Nephron (organoid): ENCODE measurements around the gene SLBP.

Experiments used
- H3K27ac Mint-ChIP-seq, 3 experiments: 2 replicates each; pipeline ENCODE4 v1.8.0; 2020; ENCODE audit warnings: mixed read lengths in 3 of 3, mild to moderate bottlenecking in 2 of 3, moderate library complexity in 1 of 3
- H3K27me3 Mint-ChIP-seq: 2 replicates; pipeline ENCODE4 v1.8.0; 2021; ENCODE audit warnings: low read depth, mild to moderate bottlenecking, moderate library complexity, mixed read lengths
- H3K36me3 Mint-ChIP-seq: 2 replicates; pipeline ENCODE4 v1.8.0; 2020; ENCODE audit warnings: low read depth, mixed read lengths
- H3K4me1 Mint-ChIP-seq: 2 replicates; pipeline ENCODE4 v1.8.0; 2020; ENCODE audit warnings: mixed read lengths
- H3K4me3 Mint-ChIP-seq, 3 experiments: 2 replicates each; pipeline ENCODE4 v1.8.0; 2020; ENCODE audit warnings: mild to moderate bottlenecking in 3 of 3, mixed read lengths in 3 of 3, moderate library complexity in 2 of 3
- H3K9me3 Mint-ChIP-seq: 2 replicates; pipeline ENCODE4 v1.8.0; 2020; ENCODE audit warnings: mixed read lengths
- TF ChIP-seq, protein P1 (sequence below), 3 experiments: fragments of 200-600 bp; sonication (generic); IDR thresholded peaks; one replicate each; pipeline ENCODE4 v1.5.0; 2021; ENCODE audit warnings: antibody characterized with exemption in 3 of 3; ENCODE audit not compliant: unreplicated experiment in 3 of 3

The SLBP gene

GRCh38 chr4:1751155-1751918 is 39.2 kb upstream of the SLBP start:
- no peak overlapping the region for H3K4me3 Mint-ChIP-seq

GRCh38 chr4:1750381-1751154 is 38.4 kb upstream of the SLBP start:
- no peaks in the 10 kb centered on the region for H3K9me3 Mint-ChIP-seq
- no peaks in the 10 kb centered on the region for H3K27me3 Mint-ChIP-seq
- H3K4me3 Mint-ChIP-seq, result no peak overlapping the region
- H3K4me1 Mint-ChIP-seq, result no peaks in the 10 kb centered on the region
- TF ChIP-seq, protein P1, sequence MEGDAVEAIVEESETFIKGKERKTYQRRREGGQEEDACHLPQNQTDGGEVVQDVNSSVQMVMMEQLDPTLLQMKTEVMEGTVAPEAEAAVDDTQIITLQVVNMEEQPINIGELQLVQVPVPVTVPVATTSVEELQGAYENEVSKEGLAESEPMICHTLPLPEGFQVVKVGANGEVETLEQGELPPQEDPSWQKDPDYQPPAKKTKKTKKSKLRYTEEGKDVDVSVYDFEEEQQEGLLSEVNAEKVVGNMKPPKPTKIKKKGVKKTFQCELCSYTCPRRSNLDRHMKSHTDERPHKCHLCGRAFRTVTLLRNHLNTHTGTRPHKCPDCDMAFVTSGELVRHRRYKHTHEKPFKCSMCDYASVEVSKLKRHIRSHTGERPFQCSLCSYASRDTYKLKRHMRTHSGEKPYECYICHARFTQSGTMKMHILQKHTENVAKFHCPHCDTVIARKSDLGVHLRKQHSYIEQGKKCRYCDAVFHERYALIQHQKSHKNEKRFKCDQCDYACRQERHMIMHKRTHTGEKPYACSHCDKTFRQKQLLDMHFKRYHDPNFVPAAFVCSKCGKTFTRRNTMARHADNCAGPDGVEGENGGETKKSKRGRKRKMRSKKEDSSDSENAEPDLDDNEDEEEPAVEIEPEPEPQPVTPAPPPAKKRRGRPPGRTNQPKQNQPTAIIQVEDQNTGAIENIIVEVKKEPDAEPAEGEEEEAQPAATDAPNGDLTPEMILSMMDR (IDR thresholded peaks at IDR 0.05; ENCODE audit: unreplicated experiment in 3 of 3), result no peak
- no peak overlapping the region for H3K27ac Mint-ChIP-seq
- H3K36me3 Mint-ChIP-seq, result no peaks in the 10 kb centered on the region

More at GRCh38 chr4:1751155-1751918, 39.2 kb upstream of the SLBP start:
- no peaks in the 10 kb centered on the region for H3K9me3 Mint-ChIP-seq
- no peaks in the 10 kb centered on the region for H3K36me3 Mint-ChIP-seq
- no peaks in the 10 kb centered on the region for H3K27me3 Mint-ChIP-seq
- TF ChIP-seq, protein P1 (IDR thresholded peaks at IDR 0.05; ENCODE audit: unreplicated experiment in 3 of 3), result no peak
- no peaks in the 10 kb centered on the region for H3K4me1 Mint-ChIP-seq
- H3K27ac Mint-ChIP-seq, result no peak overlapping the region

- Mint-ChIP-seq H3K4me3 (no peak overlapping the region), H3K27me3 (no peaks in the 10 kb centered on the region), H3K4me1 (no peaks in the 10 kb centered on the region), H3K9me3 (no peaks in the 10 kb centered on the region), H3K36me3 (peaks cover 3% of the 10 kb centered on the region), H3K27ac (no peak overlapping the region)
- TF ChIP-seq, protein P1 (IDR thresholded peaks at IDR 0.05; ENCODE audit: unreplicated experiment in 3 of 3), result no peak
Measured at GRCh38 chr4:1749826-1750225, 37.7 kb upstream of the SLBP start.

DNA sequence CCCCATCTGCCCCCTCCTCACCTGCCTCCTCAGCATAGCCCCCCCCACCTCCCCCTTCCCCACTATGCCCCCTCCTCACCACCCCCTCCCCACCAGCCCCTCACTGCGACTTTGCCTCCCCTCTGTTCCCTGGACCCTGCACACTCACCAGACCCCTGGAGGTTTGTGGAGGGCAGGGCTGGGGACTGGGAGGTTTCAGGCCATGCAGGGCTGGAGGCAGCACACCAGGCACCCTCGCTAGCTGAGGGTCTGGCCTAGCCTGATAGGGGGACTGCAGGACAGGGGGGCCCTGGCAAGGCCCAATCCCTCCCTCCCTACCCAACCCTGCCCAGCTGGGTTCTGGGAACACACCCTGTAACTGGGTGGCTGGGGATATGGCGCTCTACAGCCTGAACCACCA is 37.3 kb upstream of the SLBP start:
- H3K9me3 Mint-ChIP-seq, result no peaks in the 10 kb centered on the region
- H3K27ac Mint-ChIP-seq, result no peak overlapping the region
- TF ChIP-seq, protein P1 (IDR thresholded peaks at IDR 0.05; ENCODE audit: unreplicated experiment in 3 of 3), result no peak
- H3K4me3 Mint-ChIP-seq, result no peak overlapping the region
- no peaks in the 10 kb centered on the region for H3K4me1 Mint-ChIP-seq
- no peaks in the 10 kb centered on the region for H3K27me3 Mint-ChIP-seq
- H3K36me3 Mint-ChIP-seq, result peaks cover 4% of the 10 kb centered on the region

DNA sequence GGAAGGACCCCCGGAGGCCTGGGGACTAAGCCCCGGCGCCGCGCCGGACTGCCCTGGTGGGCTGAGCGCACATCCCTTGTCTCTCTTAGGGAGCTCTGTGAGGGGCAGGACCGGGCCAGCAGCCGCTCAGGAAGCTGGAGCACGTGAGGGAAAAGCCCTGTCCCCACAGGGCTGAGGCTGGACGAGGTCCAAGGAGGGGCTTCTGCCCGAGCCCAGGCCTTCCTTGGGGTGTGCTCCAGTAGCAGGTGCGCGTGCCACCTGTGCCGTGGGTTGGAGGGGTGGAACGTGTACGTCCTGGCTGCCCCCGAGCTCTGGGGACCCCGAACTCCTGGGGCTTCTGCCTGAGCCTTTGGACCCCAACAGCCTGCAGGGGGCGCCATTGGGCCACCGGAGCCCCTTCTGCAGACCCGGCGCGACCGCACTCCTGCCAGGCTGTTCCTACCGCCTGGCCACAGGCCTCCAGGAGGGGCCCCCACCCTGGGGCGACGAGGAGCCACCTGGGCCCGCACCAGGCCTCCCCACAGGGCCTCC is 36.4 kb upstream of the SLBP start:
- H3K27ac Mint-ChIP-seq, result no peak overlapping the region

More for the DNA sequence above, 36.4 kb upstream of the SLBP start:
- H3K36me3 Mint-ChIP-seq, result peaks cover 6% of the 10 kb centered on the region
- no peak overlapping the region for H3K4me3 Mint-ChIP-seq
- no peaks in the 10 kb centered on the region for H3K4me1 Mint-ChIP-seq
- H3K9me3 Mint-ChIP-seq, result no peaks in the 10 kb centered on the region
- no peaks in the 10 kb centered on the region for H3K27me3 Mint-ChIP-seq
- TF ChIP-seq, protein P1 (IDR thresholded peaks at IDR 0.05; ENCODE audit: unreplicated experiment in 3 of 3), result peak; percentile 88 to 95 (median 91)
